Measurements from ENCODE around the gene CDK14.
"Not testable (repeated sequence)": the region's sequence is repeated elsewhere in the genome, so short reads cannot be mapped to it uniquely, and the experiment has no call there.

Gene CDK14

DNA sequence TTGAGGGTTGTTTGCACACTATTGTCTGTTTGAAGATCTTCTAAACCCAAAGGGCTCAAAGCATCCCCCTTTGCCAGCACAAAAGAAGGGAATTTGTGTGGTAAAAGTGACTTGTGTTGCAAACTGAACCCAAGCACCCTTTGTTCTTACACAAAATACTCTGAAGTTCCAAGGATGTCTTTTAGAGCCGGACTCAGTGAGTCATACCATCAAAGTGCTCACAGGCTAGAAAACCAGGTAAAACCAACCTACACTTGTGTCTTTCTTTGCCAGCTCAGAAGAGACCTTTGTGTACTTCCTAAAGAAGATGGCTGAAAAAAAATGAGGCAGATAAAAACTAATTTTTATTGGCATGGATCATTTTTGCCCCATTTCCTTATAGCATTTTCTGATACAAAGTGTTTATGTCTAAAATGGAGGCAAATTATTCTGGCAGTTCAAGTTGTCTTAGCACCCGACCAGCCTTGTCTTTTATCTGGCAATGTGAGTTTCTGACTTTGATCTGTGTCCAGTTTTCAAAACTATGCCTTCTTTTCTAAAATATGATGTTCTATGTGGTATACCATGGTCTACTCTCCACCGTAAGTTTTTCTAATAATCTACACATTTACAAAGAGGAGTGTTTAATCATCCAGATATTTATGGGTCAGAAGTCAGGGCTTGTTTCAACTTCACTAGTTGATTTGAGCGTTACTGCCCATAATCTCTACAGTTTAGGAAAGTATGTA, 539.7 kb downstream of the CDK14 start:
- no peak for DNase-seq

DNA sequence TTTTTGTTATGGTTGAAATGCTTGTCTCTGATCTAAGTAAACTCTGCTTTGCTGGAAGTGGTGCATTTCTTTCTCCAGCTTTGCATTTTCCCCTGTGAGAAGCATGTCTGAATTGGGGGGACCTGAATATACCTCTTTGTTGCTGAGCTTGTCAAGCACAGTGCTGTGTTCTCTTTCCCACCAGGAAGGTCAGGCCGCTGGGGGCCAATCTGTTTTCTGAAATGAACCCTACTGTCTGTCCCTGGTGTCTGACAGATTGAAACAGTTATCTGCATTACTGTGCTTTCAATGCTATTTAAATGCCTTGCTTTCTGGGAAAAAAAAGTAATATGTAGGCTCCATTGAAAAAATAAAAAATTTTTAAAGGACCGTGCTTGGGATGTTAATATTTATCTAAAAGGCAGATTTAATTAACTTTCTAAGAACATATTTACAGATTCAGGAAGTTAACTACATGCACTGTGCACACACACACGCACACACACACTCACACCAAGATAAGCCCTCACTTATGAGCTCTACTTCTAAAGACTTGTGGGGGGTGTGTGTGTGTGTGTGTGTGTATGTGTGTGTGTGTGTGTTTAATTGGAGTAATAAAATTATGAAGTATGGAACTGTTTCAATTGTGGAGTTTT, 541.1 kb downstream of the CDK14 start:
- no peak for DNase-seq

DNA sequence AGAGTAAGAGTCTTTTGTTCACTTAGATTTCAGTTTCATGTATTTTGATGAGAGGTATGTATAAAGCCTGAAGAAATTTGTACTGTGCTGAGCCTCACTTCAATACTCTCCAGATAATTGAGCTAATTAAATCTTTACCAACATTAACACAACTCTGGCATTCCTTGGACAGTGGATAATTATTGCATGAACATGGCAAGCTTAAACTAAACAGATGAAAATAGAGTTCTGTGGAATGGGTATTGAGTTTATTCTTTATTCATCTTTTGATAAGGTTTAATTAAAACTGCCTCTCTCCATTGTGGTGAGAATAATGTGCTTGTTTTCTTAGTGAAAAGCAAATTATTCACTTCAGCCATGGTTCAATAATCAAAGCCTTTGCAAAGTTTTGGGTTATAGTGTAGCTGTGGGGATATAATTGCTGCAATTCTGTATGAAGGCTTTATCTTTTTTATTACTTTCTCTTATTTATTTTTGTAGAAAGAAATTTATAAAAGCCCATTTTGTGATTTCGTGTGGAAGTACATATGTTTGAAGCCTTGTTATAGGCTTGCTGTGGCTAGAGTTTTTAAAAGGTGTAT, 541.8 kb downstream of the CDK14 start:
- no peak for DNase-seq

DNA sequence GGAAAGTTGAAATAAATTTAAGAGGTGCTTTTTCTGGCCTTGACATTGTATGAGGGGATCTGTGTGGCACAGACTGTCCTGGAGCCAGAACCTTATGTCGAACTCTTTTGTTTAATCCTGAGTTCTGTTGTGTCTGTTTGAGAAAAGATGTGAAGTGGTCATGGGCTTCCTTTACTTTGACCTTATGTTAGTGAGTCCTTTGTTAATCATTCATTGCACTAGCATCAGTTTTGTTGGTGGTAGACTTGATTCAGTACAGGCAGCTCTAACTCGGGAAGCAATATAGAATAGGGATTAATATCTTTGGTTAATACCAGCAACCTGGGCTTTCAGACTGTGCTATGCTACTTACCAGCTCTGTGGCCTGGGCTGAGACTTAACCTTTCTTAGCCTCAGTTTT, 544.2 kb downstream of the CDK14 start:
- no peak for DNase-seq

DNA sequence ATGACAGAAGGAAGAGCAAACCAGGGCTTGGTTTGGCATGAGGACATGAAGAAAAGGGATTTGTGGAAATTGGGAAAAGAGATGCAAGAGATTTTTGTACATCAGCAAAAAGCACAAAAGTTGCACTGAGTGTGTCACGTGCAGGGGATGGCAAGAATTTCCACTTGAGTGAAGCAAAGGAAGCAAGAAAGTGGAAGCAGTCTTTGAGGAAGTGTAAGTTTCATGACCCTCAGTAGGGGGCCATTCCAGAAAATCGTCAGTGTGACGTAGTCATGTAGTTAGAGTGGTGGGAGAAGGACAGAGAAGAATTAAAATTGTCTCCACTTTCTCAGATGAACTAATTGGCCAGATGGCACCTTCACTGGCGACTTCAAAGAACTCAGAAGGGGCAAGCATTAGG, 544.9 kb downstream of the CDK14 start:
- DNase-seq = no peak

GRCh38 chr7:91142743-91143142, 546.6 kb downstream of the CDK14 start:
- no peak for DNase-seq

GRCh38 chr7:91149341-91150246, 553.5 kb downstream of the CDK14 start:
- DNase-seq = no peak

GRCh38 chr7:91151916-91152315, 555.8 kb downstream of the CDK14 start:
- no peak for DNase-seq

- DNase-seq = no peak
Observed at GRCh38 chr7:91156316-91157185, 560.4 kb downstream of the CDK14 start.

GRCh38 chr7:91157579-91158320, 561.6 kb downstream of the CDK14 start:
- DNase-seq = no peak

- no peak for DNase-seq
Observed at GRCh38 chr7:91162436-91162835, 566.3 kb downstream of the CDK14 start.

GRCh38 chr7:91164506-91164905, 568.4 kb downstream of the CDK14 start:
- no peak for DNase-seq

GRCh38 chr7:91165006-91165845, 569.1 kb downstream of the CDK14 start:
- DNase-seq = no peak

GRCh38 chr7:91165846-91166230, 569.7 kb downstream of the CDK14 start:
- no peak for DNase-seq

GRCh38 chr7:91168871-91169829, 573.0 kb downstream of the CDK14 start:
- DNase-seq = no peak

DNA sequence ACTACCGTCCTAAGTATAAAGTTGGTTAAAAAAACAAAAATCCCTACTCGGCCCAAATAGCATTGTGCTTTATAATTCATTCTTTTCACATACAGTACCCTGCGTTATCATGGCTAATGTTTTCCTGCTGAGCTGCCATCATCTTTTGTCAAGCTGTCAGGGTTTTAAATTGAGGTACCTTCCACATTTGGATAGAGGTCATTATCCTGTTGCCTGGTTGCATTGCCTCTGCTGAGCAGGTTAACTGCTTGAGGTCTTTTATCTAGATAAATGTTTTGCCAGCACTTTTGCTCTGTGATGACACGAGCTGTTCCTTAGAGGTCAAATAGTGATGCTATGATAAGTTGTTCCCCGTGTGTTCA, 573.7 kb downstream of the CDK14 start:
- no peak for DNase-seq

GRCh38 chr7:91173265-91173664, 577.1 kb downstream of the CDK14 start:
- DNase-seq = not testable (repeated sequence)

DNA sequence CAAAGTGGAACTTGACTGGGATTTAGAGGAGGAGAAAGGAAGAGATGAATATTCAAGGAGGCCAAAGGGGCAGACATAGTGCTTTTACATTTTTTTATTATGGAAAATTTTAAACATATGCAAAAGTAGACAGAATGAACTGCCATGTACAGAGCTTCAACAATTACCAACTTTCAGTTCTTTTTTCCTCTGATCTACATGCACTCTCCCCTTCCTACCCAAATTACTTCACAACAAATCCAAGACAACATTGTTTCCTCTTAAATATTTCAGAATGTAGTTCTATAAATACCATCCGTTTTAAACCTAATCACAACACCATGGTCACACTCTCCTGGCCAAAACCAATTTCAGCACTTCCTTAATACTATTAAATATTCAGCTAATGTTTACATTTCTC, 584.6 kb downstream of the CDK14 start:
- no peak for DNase-seq

GRCh38 chr7:91181949-91182348, 585.8 kb downstream of the CDK14 start:
- DNase-seq = no peak

Measured in activated T-cell treated with anti-CD3 and anti-CD28 coated beads, Interleukin-2, amount 50 U/mL, for 48 hours (primary cell).